HepG2 (cell line): ENCODE measurements around the gene IL1B. TPM values are rescaled to one million over a fixed set of nuclear protein-coding genes. Genes with fewer than 3 reads are reported as not detected.

Experiments
- CC2D1A ChIP-seq: sonication (generic); formaldehyde crosslinking; IDR thresholded peaks from 2 replicates; pipeline ENCODE4 v1.8.1; 2023; ENCODE audit warnings: mild to moderate bottlenecking, missing genetic modification reagents
- MZF1 ChIP-seq: sonication (generic); formaldehyde crosslinking; IDR thresholded peaks from 2 replicates; pipeline ENCODE4 v1.8.1; 2023; ENCODE audit warnings: mild to moderate bottlenecking, missing genetic modification reagents, borderline replicate concordance
- NR2F1 ChIP-seq, 2 experiments: fragments of 450-650 bp in 1 of 2; formaldehyde crosslinking in 1 of 2; IDR thresholded peaks; 2 replicates each; pipeline versions ENCODE4 v1.5.0 to v1.6.1; 2016 to 2020; ENCODE audit warnings: mild to moderate bottlenecking in 1 of 2, missing compliant biosample characterization in 1 of 2, missing genetic modification reagents in 1 of 2, moderate library complexity in 1 of 2
- PRDM15 ChIP-seq: sonication (generic); formaldehyde crosslinking; IDR thresholded peaks from 2 replicates; pipeline ENCODE4 v1.4.0; 2020; ENCODE audit warnings: missing genetic modification reagents
- SOX13 ChIP-seq, 3 experiments: fragments of 450-650 bp in 1 of 3; sonication (generic) in 1 of 3; formaldehyde crosslinking in 1 of 3; IDR thresholded peaks in 2 of 3; conservative IDR thresholded peaks in 1 of 3; 2 replicates each; pipeline versions ENCODE4 v1.5.0 to v1.6.1; 2016 to 2020; ENCODE audit warnings: antibody characterized with exemption in 1 of 3, mild to moderate bottlenecking in 1 of 3, missing compliant biosample characterization in 1 of 3, missing genetic modification reagents in 1 of 3, moderate library complexity in 1 of 3
- ZFP41 ChIP-seq: sonication (generic); formaldehyde crosslinking; IDR thresholded peaks from 2 replicates; pipeline ENCODE4 v1.4.0; 2020; ENCODE audit warnings: mild to moderate bottlenecking, missing genetic modification reagents, borderline replicate concordance
- ZNF234 ChIP-seq: sonication (generic); formaldehyde crosslinking; conservative IDR thresholded peaks from 2 replicates; pipeline ENCODE4 v1.5.1; 2020; ENCODE audit warnings: mild to moderate bottlenecking, missing genetic modification reagents
- ZNF292 ChIP-seq: sonication (generic); formaldehyde crosslinking; IDR thresholded peaks from 2 replicates; pipeline ENCODE4 v1.8.1; 2022; ENCODE audit warnings: mild to moderate bottlenecking, low read depth, missing genetic modification reagents, borderline replicate concordance
- ZNF558 ChIP-seq: sonication (generic); formaldehyde crosslinking; IDR thresholded peaks from 2 replicates; pipeline ENCODE4 v1.9.0; 2022; ENCODE audit warnings: mild to moderate bottlenecking, missing genetic modification reagents, borderline replicate concordance
- polyA plus RNA-seq, 8 experiments: library from polyadenylated mRNA; depleted of rRNA in 3 of 8; stranded (reverse) in 7 of 8; unstranded in 1 of 8; fragments of >200 nt; fragmentation: Illumina TruSeq in 4 of 8; extraction: Trizol in 4 of 8; gene quantifications; 2 replicates each; pipeline versions ENCODE4 v1.2.1 to v1.2.3, GENCODE V29; 2011 to 2016; ENCODE audit warnings: low read depth in 4 of 8, missing spikeins in 1 of 8, mixed read lengths in 1 of 8; ENCODE audit not compliant: insufficient read depth in 1 of 8
- total RNA-seq, 5 experiments: library from RNA; depleted of rRNA; stranded (reverse); fragments of >200 nt; fragmentation: Illumina TruSeq; extraction: Trizol; gene quantifications; 2 replicates each; pipeline ENCODE4 v1.2.3, GENCODE V29; 2016; ENCODE audit warnings: low read depth in 1 of 5
- TF ChIP-seq, protein P1 (sequence below): sonication (generic); formaldehyde crosslinking; IDR thresholded peaks from 2 replicates; pipeline ENCODE4 v1.5.1; 2020; ENCODE audit warnings: mild to moderate bottlenecking, missing genetic modification reagents, borderline replicate concordance
- TF ChIP-seq, protein P2 (sequence below): sonication (generic); formaldehyde crosslinking; IDR thresholded peaks from 2 replicates; pipeline ENCODE4 v1.9.0; 2022; ENCODE audit warnings: low read depth, missing genetic modification reagents
- TF ChIP-seq, protein P3 (sequence below): sonication (generic); formaldehyde crosslinking; IDR thresholded peaks from 2 replicates; pipeline ENCODE4 v1.4.0; 2020; ENCODE audit warnings: missing genetic modification reagents

IL1B gene
- total and polyA plus RNA-seq, 2 of the 13 experiments (the other 11 are each of a cell fraction or from before 2014, with no cell fraction given), result 0.18 TPM; not detected in 1

GRCh38 chr2:112834396-112835037 is 2.1 kb downstream of the IL1B start (continued):
- TF ChIP-seq, protein P1, sequence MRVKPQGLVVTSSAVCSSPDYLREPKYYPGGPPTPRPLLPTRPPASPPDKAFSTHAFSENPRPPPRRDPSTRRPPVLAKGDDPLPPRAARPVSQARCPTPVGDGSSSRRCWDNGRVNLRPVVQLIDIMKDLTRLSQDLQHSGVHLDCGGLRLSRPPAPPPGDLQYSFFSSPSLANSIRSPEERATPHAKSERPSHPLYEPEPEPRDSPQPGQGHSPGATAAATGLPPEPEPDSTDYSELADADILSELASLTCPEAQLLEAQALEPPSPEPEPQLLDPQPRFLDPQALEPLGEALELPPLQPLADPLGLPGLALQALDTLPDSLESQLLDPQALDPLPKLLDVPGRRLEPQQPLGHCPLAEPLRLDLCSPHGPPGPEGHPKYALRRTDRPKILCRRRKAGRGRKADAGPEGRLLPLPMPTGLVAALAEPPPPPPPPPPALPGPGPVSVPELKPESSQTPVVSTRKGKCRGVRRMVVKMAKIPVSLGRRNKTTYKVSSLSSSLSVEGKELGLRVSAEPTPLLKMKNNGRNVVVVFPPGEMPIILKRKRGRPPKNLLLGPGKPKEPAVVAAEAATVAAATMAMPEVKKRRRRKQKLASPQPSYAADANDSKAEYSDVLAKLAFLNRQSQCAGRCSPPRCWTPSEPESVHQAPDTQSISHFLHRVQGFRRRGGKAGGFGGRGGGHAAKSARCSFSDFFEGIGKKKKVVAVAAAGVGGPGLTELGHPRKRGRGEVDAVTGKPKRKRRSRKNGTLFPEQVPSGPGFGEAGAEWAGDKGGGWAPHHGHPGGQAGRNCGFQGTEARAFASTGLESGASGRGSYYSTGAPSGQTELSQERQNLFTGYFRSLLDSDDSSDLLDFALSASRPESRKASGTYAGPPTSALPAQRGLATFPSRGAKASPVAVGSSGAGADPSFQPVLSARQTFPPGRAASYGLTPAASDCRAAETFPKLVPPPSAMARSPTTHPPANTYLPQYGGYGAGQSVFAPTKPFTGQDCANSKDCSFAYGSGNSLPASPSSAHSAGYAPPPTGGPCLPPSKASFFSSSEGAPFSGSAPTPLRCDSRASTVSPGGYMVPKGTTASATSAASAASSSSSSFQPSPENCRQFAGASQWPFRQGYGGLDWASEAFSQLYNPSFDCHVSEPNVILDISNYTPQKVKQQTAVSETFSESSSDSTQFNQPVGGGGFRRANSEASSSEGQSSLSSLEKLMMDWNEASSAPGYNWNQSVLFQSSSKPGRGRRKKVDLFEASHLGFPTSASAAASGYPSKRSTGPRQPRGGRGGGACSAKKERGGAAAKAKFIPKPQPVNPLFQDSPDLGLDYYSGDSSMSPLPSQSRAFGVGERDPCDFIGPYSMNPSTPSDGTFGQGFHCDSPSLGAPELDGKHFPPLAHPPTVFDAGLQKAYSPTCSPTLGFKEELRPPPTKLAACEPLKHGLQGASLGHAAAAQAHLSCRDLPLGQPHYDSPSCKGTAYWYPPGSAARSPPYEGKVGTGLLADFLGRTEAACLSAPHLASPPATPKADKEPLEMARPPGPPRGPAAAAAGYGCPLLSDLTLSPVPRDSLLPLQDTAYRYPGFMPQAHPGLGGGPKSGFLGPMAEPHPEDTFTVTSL, result peak; percentile 76; the same call in 1 of the 2 replicates
- TF ChIP-seq, protein P2, sequence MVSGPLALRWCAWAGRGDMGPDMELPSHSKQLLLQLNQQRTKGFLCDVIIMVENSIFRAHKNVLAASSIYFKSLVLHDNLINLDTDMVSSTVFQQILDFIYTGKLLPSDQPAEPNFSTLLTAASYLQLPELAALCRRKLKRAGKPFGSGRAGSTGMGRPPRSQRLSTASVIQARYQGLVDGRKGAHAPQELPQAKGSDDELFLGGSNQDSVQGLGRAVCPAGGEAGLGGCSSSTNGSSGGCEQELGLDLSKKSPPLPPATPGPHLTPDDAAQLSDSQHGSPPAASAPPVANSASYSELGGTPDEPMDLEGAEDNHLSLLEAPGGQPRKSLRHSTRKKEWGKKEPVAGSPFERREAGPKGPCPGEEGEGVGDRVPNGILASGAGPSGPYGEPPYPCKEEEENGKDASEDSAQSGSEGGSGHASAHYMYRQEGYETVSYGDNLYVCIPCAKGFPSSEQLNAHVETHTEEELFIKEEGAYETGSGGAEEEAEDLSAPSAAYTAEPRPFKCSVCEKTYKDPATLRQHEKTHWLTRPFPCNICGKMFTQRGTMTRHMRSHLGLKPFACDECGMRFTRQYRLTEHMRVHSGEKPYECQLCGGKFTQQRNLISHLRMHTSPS (CRISPR knock-in tag), result no peak
- TF ChIP-seq ZNF558 (no peak), ZFP41 (CRISPR knock-in tag) (no peak), ZNF234 (CRISPR knock-in tag) (no peak), MZF1 (CRISPR knock-in tag) (no peak), NR2F1 (CRISPR knock-in tag; IDR thresholded peaks at IDR 0.05) (0 out of 4 replicates have a peak, but pooled peaks of 1 of the 2 experiments have one; percentile 43), SOX13 (IDR thresholded peaks at IDR 0.05) (no peak), SOX13 (CRISPR knock-in tag; conservative IDR thresholded peaks at IDR 0.05 in 1 of 2, IDR thresholded peaks at IDR 0.05 in 1 of 2) (peak in 1 of 2 experiments; percentile 54; a peak in 1 of 4 replicates), PRDM15 (no peak), CC2D1A (CRISPR knock-in tag) (no peak), ZNF292 (CRISPR knock-in tag) (peak; percentile 29; the same call in 1 of the 2 replicates)
- TF ChIP-seq, protein P3, sequence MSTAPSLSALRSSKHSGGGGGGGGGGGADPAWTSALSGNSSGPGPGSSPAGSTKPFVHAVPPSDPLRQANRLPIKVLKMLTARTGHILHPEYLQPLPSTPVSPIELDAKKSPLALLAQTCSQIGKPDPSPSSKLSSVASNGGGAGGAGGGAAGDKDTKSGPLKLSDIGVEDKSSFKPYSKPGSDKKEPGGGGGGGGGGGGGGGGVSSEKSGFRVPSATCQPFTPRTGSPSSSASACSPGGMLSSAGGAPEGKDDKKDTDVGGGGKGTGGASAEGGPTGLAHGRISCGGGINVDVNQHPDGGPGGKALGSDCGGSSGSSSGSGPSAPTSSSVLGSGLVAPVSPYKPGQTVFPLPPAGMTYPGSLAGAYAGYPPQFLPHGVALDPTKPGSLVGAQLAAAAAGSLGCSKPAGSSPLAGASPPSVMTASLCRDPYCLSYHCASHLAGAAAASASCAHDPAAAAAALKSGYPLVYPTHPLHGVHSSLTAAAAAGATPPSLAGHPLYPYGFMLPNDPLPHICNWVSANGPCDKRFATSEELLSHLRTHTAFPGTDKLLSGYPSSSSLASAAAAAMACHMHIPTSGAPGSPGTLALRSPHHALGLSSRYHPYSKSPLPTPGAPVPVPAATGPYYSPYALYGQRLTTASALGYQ (CRISPR knock-in tag), result no peak
